Spleen (tissue), 11 donors: ENCODE results near the gene ANKZF1. TPM values are rescaled to one million over a fixed set of nuclear protein-coding genes. Genes with fewer than 3 reads are reported as not detected.

ENCODE experiments used
- DNase-seq: peaks from one replicate; pipeline ENCODE4 v3.0.0-alpha.2; 2020
- H3K27ac ChIP-seq, 8 donors: fragments of 200-600 bp; sonication (generic) in 7 of 8; 1 replicate in 4 of 8; 2 replicates in 4 of 8; pipeline versions ENCODE4 v1.5.0 to v1.8.0; 2016 to 2021; ENCODE audit warnings: inconsistent platforms in 4 of 8, mild to moderate bottlenecking in 4 of 8, moderate library complexity in 1 of 8
- H3K27me3 ChIP-seq, 7 donors: fragments of 200-600 bp; sonication (generic) in 6 of 7; replicated peaks in 1 of 7; 1 replicate in 4 of 7; 2 replicates in 3 of 7; pipeline versions ENCODE4 v1.5.0 to v1.8.0; 2016 to 2021; ENCODE audit warnings: inconsistent platforms in 3 of 7, mild to moderate bottlenecking in 1 of 7
- H3K36me3 ChIP-seq, 6 donors: fragments of 200-600 bp; sonication (generic) in 5 of 6; 1 replicate in 4 of 6; 2 replicates in 2 of 6; pipeline versions ENCODE4 v1.5.0 to v1.8.0; 2016 to 2021; ENCODE audit warnings: inconsistent platforms in 2 of 6
- H3K4me1 ChIP-seq, 6 donors: fragments of 200-600 bp; sonication (generic) in 5 of 6; 1 replicate in 3 of 6; 2 replicates in 3 of 6; pipeline versions ENCODE4 v1.5.0 to v1.8.0; 2016 to 2021; ENCODE audit warnings: inconsistent platforms in 3 of 6
- H3K4me3 ChIP-seq, 8 donors: fragments of 200-600 bp; sonication (generic) in 7 of 8; 1 replicate in 4 of 8; 2 replicates in 4 of 8; pipeline versions ENCODE4 v1.5.0 to v1.8.0; 2016 to 2021; ENCODE audit warnings: inconsistent platforms in 4 of 8, mild to moderate bottlenecking in 4 of 8, moderate library complexity in 2 of 8
- H3K9me3 ChIP-seq, 8 donors: fragments of 200-600 bp; sonication (generic) in 7 of 8; 1 replicate in 4 of 8; 2 replicates in 4 of 8; pipeline versions ENCODE4 v1.5.0 to v1.8.0; 2016 to 2021; ENCODE audit warnings: inconsistent platforms in 4 of 8
- POLR2A ChIP-seq, 3 donors: fragments of 450-650 bp; IDR thresholded peaks; one replicate each; pipeline ENCODE4 v1.5.1; 2017; ENCODE audit warnings: antibody characterized with exemption in 3 of 3, mild to moderate bottlenecking in 1 of 3
- POLR2AphosphoS5 ChIP-seq, 3 donors: sonication (generic); formaldehyde crosslinking; IDR thresholded peaks; one replicate each; pipeline ENCODE4 v1.5.1; 2017; ENCODE audit warnings: antibody characterized with exemption in 3 of 3
- WGBS, 5 donors: extraction: QIAGEN DNeasy Blood & Tissue Kit in 3 of 5; methylation state at CpG; one replicate each; pipeline versions ENCODE4 v1.1.5 to v1.1.7; 2013 to 2018; 5-methylcytosine and 5-hydroxymethylcytosine counted together
- intact Hi-C: fragments of 100-400 bp; cut with DNase I; formaldehyde crosslinking; loops from one replicate; pipeline ENCODE4 v1.15.0; 2023; ENCODE audit warnings: low total_unique reads
- polyA plus RNA-seq, 3 donors: library from polyadenylated mRNA; stranded (reverse); fragments of 200-250 nt; gene quantifications; one replicate each; pipeline ENCODE4 v1.2.1, GENCODE V29; 2013
- total RNA-seq, 7 donors: library from RNA; depleted of rRNA in 3 of 7; stranded (reverse); fragments of >200 nt in 3 of 7; fragmentation: NEBNext Ultra II Directional in 4 of 7; extraction: Animal tissue kit (Norgen Biotek cat#: 25700) in 4 of 7; gene quantifications; one replicate each; pipeline versions ENCODE4 v1.1.0 to v1.2.1, GENCODE V29; 2016 to 2021
- TF ChIP-seq, protein P1 (sequence below), 11 experiments: fragments of 200-600 bp in 7 of 11; fragments of 450-650 bp in 4 of 11; sonication (generic) in 4 of 11; IDR thresholded peaks in 8 of 11; conservative IDR thresholded peaks in 3 of 11; 1 replicate in 7 of 11; 2 replicates in 4 of 11; pipeline versions ENCODE4 v1.4.0 to v1.8.0; 2016 to 2021; ENCODE audit warnings: antibody characterized with exemption in 11 of 11, inconsistent platforms in 4 of 11, mild to moderate bottlenecking in 1 of 11
- donor health status: healthy with polysubstance abuse.
- donor health status: DM: no; HTN: no; CAD: no; lungs with moderate emphysema.
- donor health status: DM: no; HTN: no; CAD: no.
- donor health status: Bipolar disorder and iron deficiency.
- donor health status: healthy.
- donor health status: DM: no; HTN: no; CAD: no.
- donor health status: DM: yes; HTN: yes; CAD: no.

Gene ANKZF1
- total and polyA plus RNA-seq, 10 donors: 30.5 to 141 (median 71.1) TPM

DNA sequence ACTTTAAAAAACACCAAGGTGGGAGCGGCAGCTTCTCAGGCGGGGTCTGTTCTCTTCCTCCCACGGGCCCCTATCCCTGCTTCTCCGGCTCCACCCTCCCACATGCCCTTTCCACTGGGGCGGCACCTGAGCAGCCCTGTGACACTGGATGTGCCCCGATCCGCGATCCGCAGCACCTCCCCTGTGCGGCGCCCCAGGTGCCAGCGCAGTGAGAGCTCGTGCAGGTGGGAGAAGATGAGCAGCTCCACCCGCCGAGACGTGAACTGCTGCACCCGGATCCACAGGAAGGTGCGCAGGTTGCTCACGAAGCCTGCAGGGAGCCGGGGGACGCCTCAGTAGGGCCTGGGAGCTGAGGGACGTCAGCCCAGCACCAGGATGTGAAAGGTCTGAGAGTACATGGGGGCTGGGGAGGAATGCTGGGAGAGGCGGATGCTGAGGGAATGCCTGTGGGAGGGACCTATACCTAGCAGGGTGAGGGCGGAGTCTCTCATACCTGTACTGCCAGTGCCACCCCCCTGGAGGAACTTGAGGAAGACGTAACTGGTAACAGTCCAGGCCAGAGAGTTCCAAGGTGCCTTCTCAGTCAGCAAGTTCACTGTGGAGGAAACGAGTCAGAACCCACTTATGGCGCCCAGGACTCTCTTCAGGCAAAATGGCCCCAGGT, 13.6 kb upstream of the ANKZF1 start:
- WGBS, 5 donors: 92 to 96% (median 94%) methylated on average over 24 to 27 of the region's 27 CpGs
- Histone ChIP-seq H3K27me3 (no peaks in the 10 kb centered on the region), H3K36me3 (peaks cover 0 to 65% (median 14%) of the 10 kb centered on the region in 6 donors), H3K27ac (no peak overlapping the region), H3K4me3 (no peak overlapping the region), H3K4me1 (peaks cover 23 to 69% (median 36%) of the 10 kb centered on the region in 6 donors), H3K9me3 (no peaks in the 10 kb centered on the region)
- no peak for DNase-seq
- intact Hi-C loops: no loop called here
- TF ChIP-seq, protein P1, sequence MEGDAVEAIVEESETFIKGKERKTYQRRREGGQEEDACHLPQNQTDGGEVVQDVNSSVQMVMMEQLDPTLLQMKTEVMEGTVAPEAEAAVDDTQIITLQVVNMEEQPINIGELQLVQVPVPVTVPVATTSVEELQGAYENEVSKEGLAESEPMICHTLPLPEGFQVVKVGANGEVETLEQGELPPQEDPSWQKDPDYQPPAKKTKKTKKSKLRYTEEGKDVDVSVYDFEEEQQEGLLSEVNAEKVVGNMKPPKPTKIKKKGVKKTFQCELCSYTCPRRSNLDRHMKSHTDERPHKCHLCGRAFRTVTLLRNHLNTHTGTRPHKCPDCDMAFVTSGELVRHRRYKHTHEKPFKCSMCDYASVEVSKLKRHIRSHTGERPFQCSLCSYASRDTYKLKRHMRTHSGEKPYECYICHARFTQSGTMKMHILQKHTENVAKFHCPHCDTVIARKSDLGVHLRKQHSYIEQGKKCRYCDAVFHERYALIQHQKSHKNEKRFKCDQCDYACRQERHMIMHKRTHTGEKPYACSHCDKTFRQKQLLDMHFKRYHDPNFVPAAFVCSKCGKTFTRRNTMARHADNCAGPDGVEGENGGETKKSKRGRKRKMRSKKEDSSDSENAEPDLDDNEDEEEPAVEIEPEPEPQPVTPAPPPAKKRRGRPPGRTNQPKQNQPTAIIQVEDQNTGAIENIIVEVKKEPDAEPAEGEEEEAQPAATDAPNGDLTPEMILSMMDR (IDR thresholded peaks at IDR 0.05 in 8 of 11, conservative IDR thresholded peaks at IDR 0.05 in 3 of 11): no peak
- no peak for TF ChIP-seq POLR2A (IDR thresholded peaks at IDR 0.05)
- no peak for TF ChIP-seq POLR2AphosphoS5 (IDR thresholded peaks at IDR 0.05)

DNA sequence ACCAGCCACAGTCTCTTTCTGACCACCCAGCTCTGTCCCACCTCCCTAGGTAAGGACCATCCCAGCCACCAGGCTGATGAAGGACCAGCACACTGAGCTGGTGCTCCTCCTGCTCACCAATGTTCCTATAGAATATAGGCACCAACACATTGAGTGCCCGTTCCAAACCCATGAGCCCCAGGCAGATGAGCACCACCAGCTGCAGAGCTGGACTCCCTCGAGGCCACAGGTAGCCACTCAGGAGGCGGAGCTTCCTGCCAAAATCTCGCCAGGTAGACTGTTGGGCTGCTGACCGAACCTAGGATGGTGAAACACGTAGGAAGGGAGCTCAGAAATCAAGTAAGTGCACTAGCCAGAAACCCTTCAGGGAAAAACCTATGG, 13.1 kb upstream of the ANKZF1 start:
- no peak overlapping the region for H3K27ac ChIP-seq
- 83 to 92% (median 87%) methylated on average over 5 to 6 of the region's 6 CpGs for WGBS, 5 donors
- peaks cover 0 to 68% (median 19%) of the 10 kb centered on the region in 6 donors for H3K36me3 ChIP-seq
- H3K4me3 ChIP-seq: no peak overlapping the region
- H3K9me3 ChIP-seq: no peaks in the 10 kb centered on the region
- peaks cover 23 to 67% (median 31%) of the 10 kb centered on the region in 6 donors for H3K4me1 ChIP-seq
- DNase-seq: no peak
- TF ChIP-seq POLR2A (IDR thresholded peaks at IDR 0.05) (no peak), POLR2AphosphoS5 (IDR thresholded peaks at IDR 0.05) (no peak)
- TF ChIP-seq, protein P1 (IDR thresholded peaks at IDR 0.05 in 8 of 11, conservative IDR thresholded peaks at IDR 0.05 in 3 of 11): no peak
- no peaks in the 10 kb centered on the region for H3K27me3 ChIP-seq
- intact Hi-C loops: no loop called here

DNA sequence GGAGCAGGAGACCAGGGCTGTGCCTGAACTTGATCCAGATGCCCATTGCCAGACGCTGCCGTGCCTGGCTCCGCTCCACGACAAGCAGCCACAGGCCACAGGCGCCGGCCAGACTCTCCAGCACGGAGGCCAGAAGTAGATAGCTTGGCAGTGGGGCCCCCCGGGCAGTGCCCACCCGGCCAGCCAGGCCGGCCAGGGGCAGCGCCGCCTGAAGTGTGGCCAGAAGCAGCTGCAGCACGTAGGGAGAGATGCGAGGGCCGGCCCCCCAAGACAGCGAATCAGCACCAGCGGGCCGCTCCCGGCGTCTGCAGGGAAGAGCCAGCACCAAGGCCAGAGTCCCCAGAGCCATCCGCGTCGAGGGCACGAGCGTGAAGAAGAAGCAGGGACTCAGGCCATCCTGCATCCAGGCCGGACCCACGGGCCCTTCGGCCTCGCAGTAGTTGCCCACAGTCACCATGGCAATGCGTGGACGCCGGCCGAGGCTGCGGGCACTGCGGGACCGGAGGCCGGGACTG, 11.3 kb upstream of the ANKZF1 start:
- Histone ChIP-seq H3K27ac (peak overlapping the region; percentile 68 to 90 (median 84)), H3K27me3 (no peaks in the 10 kb centered on the region), H3K4me1 (peaks cover 23 to 55% (median 31%) of the 10 kb centered on the region in 6 donors), H3K9me3 (no peaks in the 10 kb centered on the region), H3K36me3 (peaks cover 0 to 71% (median 36%) of the 10 kb centered on the region in 6 donors), H3K4me3 (peak overlapping the region; percentile 52 to 93 (median 61))
- TF ChIP-seq, protein P1 (IDR thresholded peaks at IDR 0.05 in 8 of 11, conservative IDR thresholded peaks at IDR 0.05 in 3 of 11): no peak
- TF ChIP-seq POLR2A (IDR thresholded peaks at IDR 0.05): no peak
- TF ChIP-seq POLR2AphosphoS5 (IDR thresholded peaks at IDR 0.05): no peak
- intact Hi-C loops: no loop called here
- WGBS, 5 donors: 0 to 2% (median 1%) methylated on average over 28 to 37 of the region's 37 CpGs; no CpG with 5 or more reads in 1 of the 5 donors
- no peak for DNase-seq
